ENCODE data around the gene DRD2. TPM values are rescaled to one million over a fixed set of nuclear protein-coding genes. Genes with fewer than 3 reads are reported as not detected.

DRD2 gene
- total RNA-seq, 1 donor from 2014 or later = not detected

DNA sequence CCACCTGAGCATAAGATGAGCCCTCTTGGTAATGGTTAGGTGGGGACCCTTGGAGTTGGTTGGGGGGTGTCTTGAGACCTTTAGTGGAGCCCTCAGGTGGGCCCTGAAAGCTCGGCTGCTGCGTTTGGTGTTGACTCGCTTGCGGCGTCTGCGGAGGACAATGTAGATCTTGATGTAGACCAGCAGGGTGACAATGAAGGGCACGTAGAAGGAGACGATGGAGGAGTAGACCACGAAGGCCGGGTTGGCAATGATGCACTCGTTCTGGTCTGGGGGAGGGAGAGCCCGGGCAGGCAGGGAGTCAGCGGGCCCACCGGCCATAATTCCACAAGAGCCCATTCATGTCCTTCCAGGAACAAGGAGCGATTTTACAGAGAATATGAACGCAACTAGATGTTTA is 59.9 kb downstream of the DRD2 start:
- H3K4me3 ChIP-seq (ENCODE audit: low read depth, low read length) = no peak overlapping the region
- no peak for DNase-seq (ENCODE audit: low read depth)
- no peak for TF ChIP-seq CTCF (conservative IDR thresholded peaks at IDR 0.05; ENCODE audit: low read depth, low read length)

DNA sequence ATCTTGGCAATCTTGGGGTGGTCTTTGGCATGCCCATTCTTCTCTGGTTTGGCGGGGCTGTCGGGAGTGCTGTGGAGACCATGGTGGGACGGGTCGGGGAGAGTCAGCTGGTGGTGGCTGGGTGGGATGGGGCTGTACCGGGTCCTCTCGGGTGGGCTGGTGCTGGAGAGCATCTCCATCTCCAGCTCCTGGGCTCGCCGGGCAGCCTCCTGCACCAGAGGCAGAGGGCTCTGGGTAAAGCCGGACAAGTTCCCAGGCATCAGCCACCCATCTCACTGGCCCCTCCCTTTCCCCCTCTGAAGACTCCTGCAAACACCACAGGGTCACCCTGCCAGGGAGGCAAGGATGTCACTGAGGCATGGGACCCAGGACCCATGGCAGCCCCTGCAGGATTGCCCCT is 62.5 kb downstream of the DRD2 start:
- DNase-seq (ENCODE audit: low read depth) = no peak
- no peak overlapping the region for H3K4me3 ChIP-seq (ENCODE audit: low read depth, low read length)
- no peak for TF ChIP-seq CTCF (conservative IDR thresholded peaks at IDR 0.05; ENCODE audit: low read depth, low read length)

DNA sequence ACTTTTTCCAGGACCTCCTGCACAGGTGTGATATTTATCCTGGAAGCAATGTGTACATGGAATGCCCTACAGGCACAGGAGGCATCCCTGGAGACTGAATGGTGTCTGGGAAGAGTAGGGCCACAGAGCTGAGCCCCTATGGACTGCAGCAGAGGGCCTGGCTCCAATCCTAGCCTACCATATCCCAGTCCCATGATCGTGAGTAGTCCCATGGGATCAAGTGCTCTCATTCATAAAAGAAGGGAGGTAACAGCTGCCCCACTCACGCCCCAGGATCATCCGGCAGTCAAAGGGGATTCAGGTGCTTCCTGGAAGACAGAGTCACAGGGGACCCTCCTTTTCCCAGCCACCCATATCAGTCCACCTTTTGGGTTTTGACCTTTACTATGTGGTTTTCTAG is 63.7 kb downstream of the DRD2 start:
- no peak overlapping the region for H3K4me3 ChIP-seq (ENCODE audit: low read depth, low read length)
- TF ChIP-seq CTCF (conservative IDR thresholded peaks at IDR 0.05; ENCODE audit: low read depth, low read length) = no peak
- DNase-seq (ENCODE audit: low read depth) = no peak

DNA sequence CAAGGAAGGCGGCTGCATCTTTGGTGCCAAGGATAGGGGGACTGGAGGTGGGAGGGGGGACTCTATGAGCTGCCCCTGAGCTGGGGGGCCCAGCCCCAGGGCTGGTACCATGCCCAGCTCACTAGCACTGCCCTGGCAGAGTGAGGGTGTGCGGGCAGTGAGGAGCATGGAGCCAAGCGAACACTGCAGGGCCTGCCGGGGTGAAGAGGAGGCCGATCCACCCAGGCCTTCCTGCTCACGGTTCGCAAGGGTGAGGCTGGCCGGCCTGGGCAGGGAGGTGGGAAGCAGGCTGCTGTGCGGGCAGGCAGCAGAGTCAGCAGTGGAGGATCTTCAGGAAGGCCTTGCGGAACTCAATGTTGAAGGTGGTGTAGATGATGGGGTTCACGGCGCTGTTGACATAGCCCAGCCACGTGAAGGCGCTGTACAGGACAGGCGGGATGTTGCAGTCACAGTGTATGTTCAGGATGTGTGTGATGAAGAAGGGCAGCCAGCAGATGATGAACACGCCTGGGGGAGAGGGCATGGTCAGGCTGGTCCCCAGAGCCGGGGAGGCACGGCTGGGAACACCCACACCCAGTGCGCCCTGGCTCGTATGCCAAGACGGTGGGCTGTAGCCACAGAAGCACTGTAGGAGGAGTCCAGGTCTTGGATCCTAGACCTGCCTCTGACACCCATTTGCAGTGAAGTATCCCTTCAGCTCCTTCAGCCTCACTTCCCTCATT is 64.6 kb downstream of the DRD2 start:
- TF ChIP-seq CTCF (conservative IDR thresholded peaks at IDR 0.05; ENCODE audit: low read depth, low read length) = no peak
- DNase-seq (ENCODE audit: low read depth) = no peak
- H3K4me3 ChIP-seq (ENCODE audit: low read depth, low read length) = no peak overlapping the region

- H3K4me3 ChIP-seq (ENCODE audit: low read depth, low read length) = no peak overlapping the region
- TF ChIP-seq CTCF (conservative IDR thresholded peaks at IDR 0.05; ENCODE audit: low read depth, low read length) = no peak
- no peak for DNase-seq (ENCODE audit: low read depth)
Observed at GRCh38 chr11:113409526-113409925, 65.7 kb downstream of the DRD2 start.

DNA sequence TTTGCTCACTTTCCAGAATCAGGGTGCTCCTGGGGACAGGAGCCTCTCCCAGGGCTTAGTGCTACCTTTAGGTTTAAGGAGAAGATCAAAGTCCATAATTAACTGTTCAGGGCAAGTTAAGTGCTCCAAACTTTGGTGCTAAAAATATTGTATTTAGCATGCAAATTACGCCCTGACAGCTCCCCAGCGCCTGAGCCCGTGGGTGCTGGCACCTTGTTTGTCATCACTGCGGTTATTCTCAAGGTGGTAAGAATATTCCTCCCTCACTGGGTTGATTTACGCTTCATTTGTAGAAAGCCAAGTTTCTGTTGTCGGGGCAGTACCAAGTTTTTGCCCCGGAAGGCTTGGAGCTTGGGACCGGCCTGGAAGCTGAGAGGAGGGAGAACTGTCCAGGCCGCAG is 66.3 kb downstream of the DRD2 start:
- DNase-seq (ENCODE audit: low read depth) = no peak
- no peak for TF ChIP-seq CTCF (conservative IDR thresholded peaks at IDR 0.05; ENCODE audit: low read depth, low read length)
- H3K4me3 ChIP-seq (ENCODE audit: low read depth, low read length) = no peak overlapping the region

DNA sequence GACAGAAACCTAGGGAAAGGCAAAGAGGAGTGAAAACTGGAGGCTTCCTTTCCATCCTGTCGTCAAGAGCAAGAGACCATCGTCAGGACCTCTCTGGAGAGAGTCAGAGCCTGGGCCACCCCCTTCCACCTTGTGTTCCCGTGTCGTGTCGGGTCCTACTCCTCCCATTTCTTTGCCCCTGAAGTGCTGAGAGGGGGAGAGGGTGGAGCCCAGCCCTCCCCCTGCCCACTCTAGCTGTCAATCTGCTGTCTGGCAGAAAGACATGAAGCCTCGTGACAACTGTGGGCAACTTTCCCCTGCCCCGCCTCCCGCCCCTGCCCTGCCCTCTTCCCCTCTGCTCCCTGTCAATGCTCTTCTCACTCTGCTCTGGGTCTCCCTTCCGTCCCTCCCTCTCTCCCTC is 67.0 kb downstream of the DRD2 start:
- no peak for DNase-seq (ENCODE audit: low read depth)
- no peak overlapping the region for H3K4me3 ChIP-seq (ENCODE audit: low read depth, low read length)
- TF ChIP-seq CTCF (conservative IDR thresholded peaks at IDR 0.05; ENCODE audit: low read depth, low read length) = no peak

All from epithelial cell of proximal tubule (primary cell).